DND-41 (cell line): ENCODE measurements around the gene SPOCD1.

Experiments
- ATAC-seq: fragments of 200-7000 bp; cut with Tn5 transposase; 3 replicates; pipeline ENCODE4 v1.9.1; 2021; ENCODE audit warnings: low read depth; ENCODE audit not compliant: insufficient read depth
- DNase-seq: peaks from one replicate; pipeline ENCODE4 v3.0.0-alpha.2; 2020
- H2AFZ ChIP-seq: 2 replicates; pipeline ENCODE4 v1.6.0; 2012; ENCODE audit warnings: low read depth, low read length
- H3K27ac ChIP-seq: 2 replicates; pipeline ENCODE4 v1.5.1; 2012; ENCODE audit warnings: low read length, inconsistent platforms
- H3K27me3 ChIP-seq: fragments of 200-600 bp; sonication (generic); 2 replicates; pipeline ENCODE4 v1.6.0; 2012; ENCODE audit warnings: low read length, mild to moderate bottlenecking, inconsistent platforms; ENCODE audit not compliant: insufficient read depth, poor library complexity
- H3K36me3 ChIP-seq: 2 replicates; pipeline ENCODE4 v1.5.1; 2012; ENCODE audit warnings: low read length, inconsistent platforms; ENCODE audit not compliant: insufficient read depth
- H3K4me1 ChIP-seq: 2 replicates; pipeline ENCODE4 v1.5.1; 2012; ENCODE audit warnings: mild to moderate bottlenecking, low read length; ENCODE audit not compliant: insufficient read depth
- H3K4me2 ChIP-seq: 2 replicates; pipeline ENCODE4 v1.6.0; 2012; ENCODE audit warnings: mild to moderate bottlenecking, moderate library complexity, low read length, inconsistent platforms; ENCODE audit not compliant: insufficient read depth
- H3K4me3 ChIP-seq, 2 experiments: fragments of 200-600 bp in 1 of 2; shearing (Covaris generic) in 1 of 2; 2 replicates each; pipeline ENCODE4 v1.5.1; 2012 to 2016; ENCODE audit warnings: inconsistent platforms in 2 of 2, low read length in 2 of 2, mild to moderate bottlenecking in 2 of 2, low read depth in 1 of 2, moderate library complexity in 1 of 2
- H3K79me2 ChIP-seq: 2 replicates; pipeline ENCODE4 v1.6.0; 2012; ENCODE audit warnings: low read length, inconsistent platforms; ENCODE audit not compliant: insufficient read depth
- H3K9ac ChIP-seq: 2 replicates; pipeline ENCODE4 v1.6.0; 2012; ENCODE audit warnings: low read depth, mild to moderate bottlenecking, inconsistent platforms, low read length, moderate library complexity
- H3K9me3 ChIP-seq: 2 replicates; pipeline ENCODE4 v1.5.1; 2012; ENCODE audit warnings: low read length, moderate library complexity, mild to moderate bottlenecking, inconsistent platforms; ENCODE audit not compliant: insufficient read depth, severe bottlenecking
- H4K20me1 ChIP-seq: 2 replicates; pipeline ENCODE4 v1.6.0; 2012; ENCODE audit warnings: low read length; ENCODE audit not compliant: insufficient read depth
- EZH2 ChIP-seq: IDR thresholded peaks from 3 replicates; pipeline ENCODE4 v1.6.1; 2012; ENCODE audit warnings: borderline replicate concordance, low read depth, mild to moderate bottlenecking, moderate library complexity, low read length, inconsistent platforms; ENCODE audit not compliant: severe bottlenecking
- TF ChIP-seq, protein P1 (sequence below): IDR thresholded peaks from 2 replicates; pipeline ENCODE4 v1.5.1; 2012; ENCODE audit warnings: borderline replicate concordance, low read length, moderate library complexity, mild to moderate bottlenecking; ENCODE audit not compliant: poor library complexity, severe bottlenecking; ENCODE audit errors: extremely low read depth

Gene SPOCD1

DNA sequence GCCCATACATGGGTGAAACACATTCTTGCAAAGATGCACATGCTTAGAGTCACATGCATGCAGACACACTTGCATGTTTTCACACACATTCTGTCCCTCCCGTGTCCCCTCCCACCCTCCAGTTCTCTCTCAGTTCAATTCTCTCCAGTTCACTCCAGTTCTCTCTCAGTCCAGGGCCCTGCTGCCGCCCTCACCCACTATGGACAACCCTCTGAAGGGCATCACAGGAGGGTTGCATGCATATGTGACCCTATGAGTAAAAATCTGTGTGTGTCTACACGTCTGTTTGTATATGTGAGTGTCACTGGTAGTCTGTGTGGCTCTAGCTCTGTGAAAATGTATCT is 29.9 kb downstream of the SPOCD1 start:
- ATAC-seq (no peak), DNase-seq (no peak)
- Histone ChIP-seq H3K27ac (no peak overlapping the region), H3K36me3 (no peaks in the 10 kb centered on the region), H3K4me3 (no peak overlapping the region), H3K27me3 (no peaks in the 10 kb centered on the region), H4K20me1 (no peaks in the 10 kb centered on the region), H3K9me3 (no peaks in the 10 kb centered on the region), H3K9ac (no peak overlapping the region), H3K79me2 (no peaks in the 10 kb centered on the region), H2AFZ (no peak overlapping the region), H3K4me2 (no peak overlapping the region), H3K4me1 (peaks cover 19% of the 10 kb centered on the region)
- TF ChIP-seq, protein P1, sequence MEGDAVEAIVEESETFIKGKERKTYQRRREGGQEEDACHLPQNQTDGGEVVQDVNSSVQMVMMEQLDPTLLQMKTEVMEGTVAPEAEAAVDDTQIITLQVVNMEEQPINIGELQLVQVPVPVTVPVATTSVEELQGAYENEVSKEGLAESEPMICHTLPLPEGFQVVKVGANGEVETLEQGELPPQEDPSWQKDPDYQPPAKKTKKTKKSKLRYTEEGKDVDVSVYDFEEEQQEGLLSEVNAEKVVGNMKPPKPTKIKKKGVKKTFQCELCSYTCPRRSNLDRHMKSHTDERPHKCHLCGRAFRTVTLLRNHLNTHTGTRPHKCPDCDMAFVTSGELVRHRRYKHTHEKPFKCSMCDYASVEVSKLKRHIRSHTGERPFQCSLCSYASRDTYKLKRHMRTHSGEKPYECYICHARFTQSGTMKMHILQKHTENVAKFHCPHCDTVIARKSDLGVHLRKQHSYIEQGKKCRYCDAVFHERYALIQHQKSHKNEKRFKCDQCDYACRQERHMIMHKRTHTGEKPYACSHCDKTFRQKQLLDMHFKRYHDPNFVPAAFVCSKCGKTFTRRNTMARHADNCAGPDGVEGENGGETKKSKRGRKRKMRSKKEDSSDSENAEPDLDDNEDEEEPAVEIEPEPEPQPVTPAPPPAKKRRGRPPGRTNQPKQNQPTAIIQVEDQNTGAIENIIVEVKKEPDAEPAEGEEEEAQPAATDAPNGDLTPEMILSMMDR = no peak
- TF ChIP-seq EZH2 = no peak

DNA sequence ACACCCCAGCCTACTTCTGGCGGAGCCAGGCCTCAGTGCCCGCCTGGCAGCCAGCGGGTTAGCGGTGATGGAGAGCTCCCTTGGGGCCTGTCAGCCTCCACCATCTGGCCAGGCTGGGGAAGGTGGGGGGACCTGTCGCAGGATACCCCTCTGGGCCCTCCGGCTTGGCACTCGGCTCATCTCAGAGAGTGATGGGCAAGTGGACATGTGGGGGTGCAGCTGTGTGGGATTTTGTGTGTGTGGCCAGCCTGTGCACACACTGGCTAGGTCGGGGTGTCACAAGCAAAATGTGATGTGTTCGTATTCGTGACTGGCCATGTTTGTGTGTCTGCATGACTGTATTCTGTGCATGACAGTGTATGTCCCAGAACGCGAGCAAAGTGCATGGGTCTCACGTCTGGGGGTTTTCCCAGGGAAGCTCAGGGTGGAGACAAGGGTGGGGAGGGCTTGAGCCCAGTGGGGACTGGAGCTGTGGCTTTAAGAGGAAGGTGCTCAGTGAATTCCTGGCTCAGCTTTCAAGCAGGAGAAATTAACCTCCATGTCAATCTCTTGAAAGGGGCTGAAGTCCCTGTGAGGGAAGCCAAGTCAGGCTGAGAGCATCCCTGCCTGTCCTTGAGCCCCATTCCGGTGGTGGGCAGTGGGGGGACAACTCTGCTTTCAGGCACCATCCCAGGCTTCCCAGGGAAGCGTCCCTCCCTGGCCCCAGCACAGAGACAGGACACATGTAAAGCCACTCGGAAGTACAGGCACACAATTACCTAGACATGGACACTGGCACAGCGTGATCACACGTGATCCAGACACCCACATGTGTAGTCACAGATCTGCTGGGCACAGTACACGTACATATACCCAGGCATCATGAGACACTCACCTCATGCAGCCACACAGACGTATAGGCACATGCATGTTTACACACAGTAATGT is 30.5 kb downstream of the SPOCD1 start:
- Histone ChIP-seq H3K27ac (no peak overlapping the region), H3K9me3 (no peaks in the 10 kb centered on the region), H3K4me3 (no peak overlapping the region), H3K27me3 (no peaks in the 10 kb centered on the region), H3K79me2 (no peaks in the 10 kb centered on the region), H2AFZ (no peak overlapping the region), H3K4me2 (no peak overlapping the region), H3K4me1 (peaks cover 19% of the 10 kb centered on the region), H4K20me1 (no peaks in the 10 kb centered on the region), H3K9ac (no peak overlapping the region), H3K36me3 (no peaks in the 10 kb centered on the region)
- ATAC-seq (no peak), DNase-seq (no peak)
- no peak for TF ChIP-seq EZH2
- TF ChIP-seq, protein P1 = no peak

DNA sequence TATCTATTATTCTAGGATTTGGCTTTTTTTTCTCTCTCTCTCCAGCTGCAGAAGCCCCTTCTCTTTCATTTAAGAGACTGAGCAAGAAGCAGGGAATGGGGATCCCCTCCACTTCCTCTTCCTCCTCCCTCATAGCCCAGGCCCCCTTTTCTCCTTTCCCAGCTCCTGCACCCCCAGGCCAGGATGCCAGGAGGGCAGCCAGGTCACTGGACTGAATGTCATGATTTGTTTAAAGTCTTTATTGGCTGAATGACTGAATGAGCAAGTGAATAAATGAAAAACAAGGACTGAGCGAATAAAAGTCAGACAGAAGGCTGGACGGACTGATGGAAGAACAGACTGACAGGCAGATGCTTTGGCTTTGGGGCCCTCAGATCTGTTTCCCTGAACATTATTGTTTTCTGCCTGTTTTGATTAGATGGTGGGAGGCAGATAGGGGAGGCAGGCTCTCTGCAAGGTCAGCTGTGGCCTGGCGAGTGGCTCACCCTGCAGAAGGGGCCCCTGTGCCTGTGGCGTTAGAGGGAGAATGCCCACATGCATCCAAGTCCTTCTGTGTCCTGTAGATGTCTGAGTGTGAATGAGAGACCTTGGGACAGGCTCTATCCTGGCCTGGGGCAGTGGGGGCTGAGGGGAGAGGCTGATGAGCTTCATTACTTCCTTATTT is 31.3 kb downstream of the SPOCD1 start:
- Histone ChIP-seq H3K4me2 (no peak overlapping the region), H3K79me2 (no peaks in the 10 kb centered on the region), H3K36me3 (no peaks in the 10 kb centered on the region), H3K9ac (no peak overlapping the region), H4K20me1 (no peaks in the 10 kb centered on the region), H3K4me1 (peaks cover 17% of the 10 kb centered on the region), H3K27ac (no peak overlapping the region), H3K4me3 (no peak overlapping the region), H3K27me3 (no peaks in the 10 kb centered on the region), H3K9me3 (no peaks in the 10 kb centered on the region), H2AFZ (no peak overlapping the region)
- TF ChIP-seq EZH2 = no peak
- TF ChIP-seq, protein P1 = no peak
- DNase-seq (no peak), ATAC-seq (no peak)
